Loucy (cell line): ENCODE data around the gene RILP.

Experiments
- H2AFZ ChIP-seq: fragments of 200-600 bp; sonication (generic); 2 replicates; pipeline ENCODE4 v1.6.0; 2016; ENCODE audit warnings: antibody characterized with exemption, mild to moderate bottlenecking, low read length, moderate library complexity
- H3F3A ChIP-seq: fragments of 200-600 bp; 2 replicates; pipeline ENCODE4 v1.6.0; 2016; ENCODE audit warnings: antibody characterized with exemption, low read depth, mild to moderate bottlenecking
- H3K27me3 ChIP-seq: fragments of 200-600 bp; sonication (generic); 2 replicates; pipeline ENCODE4 v1.6.1; 2014; ENCODE audit warnings: low read length, mild to moderate bottlenecking; ENCODE audit not compliant: insufficient read depth, poor library complexity, severe bottlenecking
- H3K36me3 ChIP-seq: fragments of 200-600 bp; sonication (generic); 2 replicates; pipeline ENCODE4 v1.6.1; 2016; ENCODE audit warnings: low read length; ENCODE audit not compliant: insufficient read depth
- H3K4me1 ChIP-seq: fragments of 200-600 bp; sonication (generic); 2 replicates; pipeline ENCODE4 v1.5.1; 2014; ENCODE audit warnings: low read length, mild to moderate bottlenecking; ENCODE audit not compliant: insufficient read depth, poor library complexity, severe bottlenecking
- H3K4me2 ChIP-seq: fragments of 200-600 bp; sonication (generic); 2 replicates; pipeline ENCODE4 v1.6.0; 2014; ENCODE audit warnings: antibody characterized with exemption, low read length, low read depth, mild to moderate bottlenecking; ENCODE audit not compliant: poor library complexity, severe bottlenecking
- H3K4me3 ChIP-seq: fragments of 200-600 bp; sonication (generic); 2 replicates; pipeline ENCODE4 v1.5.1; 2014; ENCODE audit warnings: low read length, mild to moderate bottlenecking, mixed read lengths; ENCODE audit not compliant: poor library complexity, severe bottlenecking
- H3K79me2 ChIP-seq: fragments of 200-600 bp; sonication (generic); 2 replicates; pipeline ENCODE4 v1.6.1; 2014; ENCODE audit warnings: low read length; ENCODE audit not compliant: insufficient read depth
- H3K9ac ChIP-seq: fragments of 200-600 bp; sonication (generic); 2 replicates; pipeline ENCODE4 v1.6.0; 2014; ENCODE audit warnings: mild to moderate bottlenecking, low read depth, low read length, moderate library complexity; ENCODE audit not compliant: poor library complexity, severe bottlenecking
- H3K9me2 ChIP-seq: fragments of 200-600 bp; sonication (generic); replicated peaks from 2 replicates; pipeline ENCODE4 v1.6.1; 2016; ENCODE audit warnings: low read depth, low read length, mixed read lengths
- H3K9me3 ChIP-seq: fragments of 200-600 bp; sonication (generic); 2 replicates; pipeline ENCODE4 v1.6.1; 2014; ENCODE audit warnings: mild to moderate bottlenecking, antibody characterized with exemption, low read length, low read depth; ENCODE audit not compliant: insufficient read depth
- H4K20me1 ChIP-seq: fragments of 200-600 bp; sonication (generic); 2 replicates; pipeline ENCODE4 v1.6.0; 2014; ENCODE audit warnings: antibody characterized with exemption, low read length, mild to moderate bottlenecking; ENCODE audit not compliant: insufficient read depth, poor library complexity, severe bottlenecking
- CTCF ChIP-seq: fragments of 200-600 bp; sonication (generic); conservative IDR thresholded peaks from 2 replicates; pipeline ENCODE4 v1.5.1; 2014; ENCODE audit warnings: mild to moderate bottlenecking, antibody characterized with exemption, low read length
- EZH2phosphoT487 ChIP-seq: fragments of 200-600 bp; IDR thresholded peaks from 2 replicates; pipeline ENCODE4 v1.6.1; 2018; ENCODE audit warnings: antibody characterized with exemption, mild to moderate bottlenecking, moderate library complexity, borderline replicate concordance

RILP gene, protein sequence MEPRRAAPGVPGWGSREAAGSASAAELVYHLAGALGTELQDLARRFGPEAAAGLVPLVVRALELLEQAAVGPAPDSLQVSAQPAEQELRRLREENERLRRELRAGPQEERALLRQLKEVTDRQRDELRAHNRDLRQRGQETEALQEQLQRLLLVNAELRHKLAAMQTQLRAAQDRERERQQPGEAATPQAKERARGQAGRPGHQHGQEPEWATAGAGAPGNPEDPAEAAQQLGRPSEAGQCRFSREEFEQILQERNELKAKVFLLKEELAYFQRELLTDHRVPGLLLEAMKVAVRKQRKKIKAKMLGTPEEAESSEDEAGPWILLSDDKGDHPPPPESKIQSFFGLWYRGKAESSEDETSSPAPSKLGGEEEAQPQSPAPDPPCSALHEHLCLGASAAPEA

DNA sequence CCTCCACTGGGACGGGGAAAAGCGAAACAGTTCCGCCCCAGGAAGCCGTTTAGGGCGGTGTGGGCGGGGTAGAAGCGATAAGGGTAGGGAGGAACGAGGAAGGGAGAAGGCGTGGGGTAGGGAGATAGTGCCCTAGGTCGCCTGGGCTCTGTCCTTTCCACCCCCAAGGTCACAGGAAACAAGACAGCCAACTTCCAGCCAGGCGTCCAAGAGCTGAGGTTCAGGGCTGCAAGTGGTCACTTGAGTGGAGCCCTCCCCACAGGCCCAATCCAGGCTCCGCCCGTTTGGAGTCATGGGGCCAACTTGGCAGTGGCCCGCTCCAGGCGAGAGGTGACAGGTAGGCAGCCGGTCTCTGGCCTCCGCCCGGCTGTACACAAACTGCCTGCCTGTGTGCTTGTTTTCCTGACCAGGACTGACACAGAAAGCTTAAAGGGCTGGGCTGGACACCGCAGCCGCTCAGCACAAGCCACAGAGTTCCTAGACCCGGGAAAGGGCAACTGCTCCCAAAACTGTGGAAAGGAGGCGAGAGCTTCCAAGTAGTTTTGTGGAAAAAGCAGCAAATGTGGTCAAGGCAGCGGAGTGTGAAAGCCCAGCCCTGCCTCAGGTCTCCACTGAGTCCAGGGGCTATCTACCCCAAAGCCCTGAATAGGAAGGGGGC lies at the start of gene RILP:
RILP (minus strand) TSS at position 23 of the 658 bp plus-strand sequence. CDS start 62 bp downstream, outside the sequence.
- Histone ChIP-seq H3K36me3 (peaks cover 51% of the 10 kb centered on the region; the same call in 1 of the 2 replicates), H3F3A (no peaks in the 10 kb centered on the region; the same call in 1 of the 2 replicates), H3K9me2 (no peaks in the 10 kb centered on the region), H3K79me2 (peaks cover 5% of the 10 kb centered on the region; the same call in 1 of the 2 replicates), H3K9me3 (no peaks in the 10 kb centered on the region), H3K27me3 (no peaks in the 10 kb centered on the region), H3K4me1 (peaks cover 16% of the 10 kb centered on the region), H2AFZ (no peak within 1 kb of the TSS), H4K20me1 (peaks cover 4% of the 10 kb centered on the region), H3K4me2 (peak within 1 kb of the TSS; percentile 54), H3K4me3 (peak within 1 kb of the TSS; percentile 29), H3K9ac (peak within 1 kb of the TSS; percentile 47)
- TF ChIP-seq EZH2phosphoT487 (no peak), CTCF (no peak)

GRCh38 chr17:1697681-1698080 lies 48.0 kb upstream of the RILP start:
- Histone ChIP-seq H3K27me3 (no peaks in the 10 kb centered on the region), H2AFZ (no peak overlapping the region), H3F3A (no peaks in the 10 kb centered on the region), H3K79me2 (no peaks in the 10 kb centered on the region), H4K20me1 (no peaks in the 10 kb centered on the region), H3K4me1 (no peaks in the 10 kb centered on the region), H3K36me3 (no peaks in the 10 kb centered on the region), H3K9ac (no peak overlapping the region), H3K4me2 (no peak overlapping the region), H3K9me3 (no peaks in the 10 kb centered on the region), H3K9me2 (no peaks in the 10 kb centered on the region), H3K4me3 (no peak overlapping the region)
- TF ChIP-seq CTCF (no peak), EZH2phosphoT487 (no peak)

DNA sequence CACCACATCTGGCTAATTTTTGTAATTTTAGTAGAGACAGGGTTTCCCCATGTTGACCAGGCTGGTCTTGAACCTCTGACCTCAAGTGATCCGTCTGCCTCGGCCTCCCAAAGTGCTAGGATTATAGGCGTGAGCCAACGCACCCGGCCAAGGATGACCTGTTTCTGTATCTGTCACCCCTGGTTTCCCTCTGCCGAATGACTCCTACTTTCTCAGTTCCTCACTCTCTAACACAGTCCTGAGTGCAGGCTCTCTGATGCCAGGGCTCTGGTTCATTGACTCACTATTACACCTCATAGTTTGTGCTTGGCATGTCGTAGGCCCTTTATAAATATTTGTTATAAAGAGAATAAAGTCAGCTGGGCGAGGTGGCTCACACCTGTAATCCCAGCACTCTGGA lies 45.7 kb upstream of the RILP start:
- Histone ChIP-seq H3K79me2 (no peaks in the 10 kb centered on the region), H3K4me2 (no peak overlapping the region), H4K20me1 (no peaks in the 10 kb centered on the region), H3K4me3 (no peak overlapping the region), H3K27me3 (no peaks in the 10 kb centered on the region), H3K36me3 (no peaks in the 10 kb centered on the region), H3K9me2 (no peaks in the 10 kb centered on the region), H3F3A (no peaks in the 10 kb centered on the region), H3K9ac (no peak overlapping the region), H3K4me1 (no peaks in the 10 kb centered on the region), H3K9me3 (no peaks in the 10 kb centered on the region), H2AFZ (no peak overlapping the region)
- TF ChIP-seq CTCF (no peak), EZH2phosphoT487 (no peak)
